ENCODE results near the gene EBF4. TPM values are rescaled to one million over a fixed set of nuclear protein-coding genes. Genes with fewer than 3 reads are reported as not detected.

EBF4 gene, protein sequence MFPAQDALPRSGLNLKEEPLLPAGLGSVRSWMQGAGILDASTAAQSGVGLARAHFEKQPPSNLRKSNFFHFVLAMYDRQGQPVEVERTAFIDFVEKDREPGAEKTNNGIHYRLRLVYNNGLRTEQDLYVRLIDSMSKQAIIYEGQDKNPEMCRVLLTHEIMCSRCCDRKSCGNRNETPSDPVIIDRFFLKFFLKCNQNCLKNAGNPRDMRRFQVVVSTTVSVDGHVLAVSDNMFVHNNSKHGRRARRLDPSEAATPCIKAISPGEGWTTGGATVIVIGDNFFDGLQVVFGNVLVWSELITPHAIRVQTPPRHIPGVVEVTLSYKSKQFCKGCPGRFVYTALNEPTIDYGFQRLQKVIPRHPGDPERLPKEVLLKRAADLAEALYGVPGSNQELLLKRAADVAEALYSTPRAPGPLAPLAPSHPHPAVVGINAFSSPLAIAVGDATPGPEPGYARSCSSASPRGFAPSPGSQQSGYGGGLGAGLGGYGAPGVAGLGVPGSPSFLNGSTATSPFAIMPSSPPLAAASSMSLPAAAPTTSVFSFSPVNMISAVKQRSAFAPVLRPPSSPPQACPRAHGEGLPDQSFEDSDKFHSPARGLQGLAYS
- total RNA-seq: 10 to 100 TPM; 48.9 to 58.8 TPM

DNA sequence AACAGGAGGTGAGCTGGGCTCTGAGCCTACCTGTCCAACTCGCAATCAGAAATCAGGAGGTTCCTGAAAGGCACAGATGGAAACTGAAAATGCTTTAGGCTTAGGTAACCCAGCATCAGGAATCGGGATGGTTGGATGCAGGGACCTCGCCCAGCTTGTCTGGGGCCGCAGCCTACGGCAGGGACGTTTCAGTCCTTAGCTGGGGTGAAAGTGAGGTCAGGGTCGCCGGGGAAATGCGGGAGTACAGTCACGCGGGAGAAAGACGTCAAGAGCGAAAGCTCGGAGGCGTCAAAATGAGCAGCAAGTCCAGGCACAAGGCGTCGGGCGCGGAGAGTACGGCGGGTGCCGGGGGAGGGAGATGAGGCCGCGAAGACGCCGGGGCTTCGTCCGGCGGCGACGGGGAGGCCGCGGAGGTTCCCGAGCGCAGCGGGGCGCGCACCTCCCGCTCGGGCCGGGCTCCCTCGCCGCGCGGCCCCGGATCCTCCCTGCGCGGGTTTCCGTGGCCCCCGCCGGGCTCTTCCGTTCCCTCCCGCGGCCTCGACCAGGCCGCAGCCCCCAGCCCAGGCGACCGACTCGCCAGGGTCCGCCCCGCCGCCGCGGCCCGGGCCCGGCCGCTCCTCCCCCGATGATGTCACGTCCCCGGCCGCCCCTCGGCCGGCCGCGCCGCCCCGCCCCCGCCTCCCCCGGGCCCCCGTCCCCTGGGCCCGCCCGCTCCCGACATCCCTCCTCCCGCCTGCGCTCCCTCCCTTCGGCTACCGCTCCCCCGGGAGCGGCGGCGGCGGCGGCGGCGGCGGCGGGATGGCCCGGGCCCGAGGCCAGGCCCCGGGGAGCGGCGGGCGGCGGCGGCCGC lies at the start of gene EBF4:
TSS of gene EBF4 (plus strand) at position 745 of the 850 bp plus-strand sequence. CDS start 866 bp downstream, outside the sequence.
- H3K4me1 ChIP-seq (replicated peaks): peaks cover 7% of the 10 kb centered on the region
- peak; percentile 63 for DNase-seq (ENCODE audit: low spot score)
- no peaks in the 10 kb centered on the region for H3K36me3 ChIP-seq
- TF ChIP-seq POLR2AphosphoS5 (IDR thresholded peaks at IDR 0.05) (peak; percentile 12), POLR2A (IDR thresholded peaks at IDR 0.05) (peak; percentile 70)
- TF ChIP-seq, protein P1, sequence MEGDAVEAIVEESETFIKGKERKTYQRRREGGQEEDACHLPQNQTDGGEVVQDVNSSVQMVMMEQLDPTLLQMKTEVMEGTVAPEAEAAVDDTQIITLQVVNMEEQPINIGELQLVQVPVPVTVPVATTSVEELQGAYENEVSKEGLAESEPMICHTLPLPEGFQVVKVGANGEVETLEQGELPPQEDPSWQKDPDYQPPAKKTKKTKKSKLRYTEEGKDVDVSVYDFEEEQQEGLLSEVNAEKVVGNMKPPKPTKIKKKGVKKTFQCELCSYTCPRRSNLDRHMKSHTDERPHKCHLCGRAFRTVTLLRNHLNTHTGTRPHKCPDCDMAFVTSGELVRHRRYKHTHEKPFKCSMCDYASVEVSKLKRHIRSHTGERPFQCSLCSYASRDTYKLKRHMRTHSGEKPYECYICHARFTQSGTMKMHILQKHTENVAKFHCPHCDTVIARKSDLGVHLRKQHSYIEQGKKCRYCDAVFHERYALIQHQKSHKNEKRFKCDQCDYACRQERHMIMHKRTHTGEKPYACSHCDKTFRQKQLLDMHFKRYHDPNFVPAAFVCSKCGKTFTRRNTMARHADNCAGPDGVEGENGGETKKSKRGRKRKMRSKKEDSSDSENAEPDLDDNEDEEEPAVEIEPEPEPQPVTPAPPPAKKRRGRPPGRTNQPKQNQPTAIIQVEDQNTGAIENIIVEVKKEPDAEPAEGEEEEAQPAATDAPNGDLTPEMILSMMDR (IDR thresholded peaks at IDR 0.05): no peak
- H3K27me3 ChIP-seq (replicated peaks; ENCODE audit: insufficient read depth): no peaks in the 10 kb centered on the region
- no peaks in the 10 kb centered on the region for H3K9me3 ChIP-seq
- 2% methylated on average over 60 of the region's 106 CpGs for WGBS
- peak within 1 kb of the TSS; percentile 51 to 65 for H3K4me3 ChIP-seq
- intact Hi-C loops (cut with DNase I): loop anchor here (10.0 kb wide), 1 partner anchor 153 kb away; the partner anchor contains the start of genes PCED1A and VPS16
- H3K27ac ChIP-seq: peak within 1 kb of the TSS; percentile 90 to 94

DNA sequence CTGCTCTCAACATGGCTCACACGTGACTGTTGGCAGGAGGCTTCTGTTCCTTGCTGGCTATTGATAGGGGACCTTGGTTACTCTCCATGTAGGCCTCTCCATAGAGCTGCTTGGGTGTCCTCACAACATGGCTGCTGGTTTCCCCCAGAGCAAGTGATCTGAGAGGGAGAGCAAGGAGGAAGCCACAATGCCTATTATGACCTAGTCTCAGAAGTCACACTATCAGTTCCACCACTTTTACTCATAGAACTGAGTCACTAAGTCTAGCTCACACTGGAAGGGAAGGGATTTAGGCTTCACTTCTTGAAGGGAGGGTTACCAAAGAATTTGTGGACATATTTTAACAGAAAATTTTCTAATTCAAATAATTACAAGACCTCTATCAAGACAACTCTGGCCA lies 48.9 kb upstream of the EBF4 start:
- Histone ChIP-seq H3K4me1 (replicated peaks) (no peaks in the 10 kb centered on the region), H3K27ac (no peak overlapping the region), H3K4me3 (no peak overlapping the region), H3K36me3 (no peaks in the 10 kb centered on the region), H3K9me3 (no peaks in the 10 kb centered on the region), H3K27me3 (replicated peaks; ENCODE audit: insufficient read depth) (no peaks in the 10 kb centered on the region)
- intact Hi-C loops (cut with DNase I): no loop called here
- no peak for DNase-seq (ENCODE audit: low spot score)
- TF ChIP-seq, protein P1 (IDR thresholded peaks at IDR 0.05): no peak
- no peak for TF ChIP-seq POLR2AphosphoS5 (IDR thresholded peaks at IDR 0.05)
- 100% methylated on average over 1 of the region's 1 CpG for WGBS

DNA sequence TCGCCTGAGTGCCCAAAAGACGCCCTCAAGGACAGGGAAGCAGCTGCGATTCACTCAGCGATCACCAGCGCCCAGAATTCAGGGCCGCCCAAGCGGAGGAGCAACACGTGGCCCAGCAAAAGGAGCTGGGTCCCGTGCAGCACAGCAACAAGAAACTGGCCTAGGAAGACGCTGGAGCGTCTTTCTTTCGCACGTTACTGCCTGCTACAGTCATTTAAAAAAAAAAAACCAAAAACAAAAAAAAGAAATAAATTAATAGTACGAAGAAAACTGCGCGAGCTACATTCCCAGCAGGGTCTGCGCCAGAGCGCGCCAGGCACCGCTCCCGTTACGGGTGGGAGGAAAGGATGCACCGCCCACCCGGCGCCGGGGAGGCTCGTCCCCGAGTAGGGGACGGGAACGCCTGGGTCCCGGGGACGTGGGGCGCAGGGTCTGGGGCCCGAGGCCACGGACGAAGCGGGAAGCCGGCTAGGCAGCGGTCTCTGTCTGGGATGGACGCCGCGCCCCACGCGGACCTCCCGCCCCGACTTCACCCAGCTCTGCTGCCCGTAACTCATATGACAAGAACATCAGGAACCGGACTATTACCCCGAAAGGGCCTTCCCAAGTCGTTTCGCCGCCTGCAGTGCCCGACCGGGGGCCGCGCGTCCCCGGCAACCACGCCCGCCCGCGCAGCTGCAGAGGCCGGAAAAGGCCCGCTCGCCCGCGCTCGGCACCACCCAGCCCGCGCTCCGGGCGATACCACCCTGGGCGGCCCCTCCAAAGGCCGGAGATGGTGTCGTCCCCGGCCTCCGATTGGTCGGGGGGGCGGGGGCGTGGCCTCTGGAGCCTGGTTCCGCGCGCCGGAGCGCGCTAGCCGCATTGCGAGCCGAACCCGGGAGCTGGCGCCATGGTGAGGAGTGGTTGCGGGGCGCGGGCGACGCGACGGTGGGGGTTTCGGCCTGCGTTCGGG lies 40.5 kb upstream of the EBF4 start, which contains the start of gene NOP56:
TSS of gene NOP56 (plus strand) at position 861 of the 952 bp plus-strand sequence. CDS start at position 890, 29 bp downstream.
- Histone ChIP-seq H3K36me3 (peaks cover 22 to 24% of the 10 kb centered on the region in 2 donors), H3K4me1 (replicated peaks) (peaks cover 8% of the 10 kb centered on the region), H3K9me3 (no peaks in the 10 kb centered on the region), H3K4me3 (peak within 1 kb of the TSS; percentile 77 to 91), H3K27ac (peak within 1 kb of the TSS; percentile 81 to 82), H3K27me3 (replicated peaks; ENCODE audit: insufficient read depth) (no peaks in the 10 kb centered on the region)
- intact Hi-C loops (cut with DNase I): loop anchor here (1.0 kb wide), 1 partner anchor 11 kb away; no protein-coding TSS in a partner anchor
- TF ChIP-seq POLR2A (IDR thresholded peaks at IDR 0.05): peak; percentile 63
- peak; percentile 73 for TF ChIP-seq POLR2AphosphoS5 (IDR thresholded peaks at IDR 0.05)
- TF ChIP-seq, protein P1 (IDR thresholded peaks at IDR 0.05): peak in 2 of 4 experiments; percentile 2 to 21
- DNase-seq (ENCODE audit: low spot score): peak; percentile 87
- under 1% methylated on average over 48 of the region's 101 CpGs for WGBS

Data from prostate gland (tissue), 2 donors.